ENCODE measurements around the gene WASHC4. TPM values are rescaled to one million over a fixed set of nuclear protein-coding genes. Genes with fewer than 3 reads are reported as not detected.

The WASHC4 gene
- total and polyA plus RNA-seq, 2 experiments from 2014 or later = 18.5 to 24.1 TPM

- no peak overlapping the region for H3K27ac ChIP-seq
Observed at GRCh38 chr12:105106621-105107020, 910 bp upstream of the WASHC4 start.

GRCh38 chr12:105107171-105107493, 399 bp upstream of the WASHC4 start:
- no peaks in the 10 kb centered on the region for H3K36me3 ChIP-seq
- H3K4me3 ChIP-seq = peak overlapping the region; percentile 79
- no peak for TF ChIP-seq CTCF (IDR thresholded peaks at IDR 0.05; ENCODE audit: low read depth, low read length)
- no peaks in the 10 kb centered on the region for H3K9me3 ChIP-seq (ENCODE audit: low read depth)
- no peak for DNase-seq (ENCODE audit: low read depth in 1 of 2, low spot score in 1 of 2)
- no peaks in the 10 kb centered on the region for H3K27me3 ChIP-seq
- peaks cover 20% of the 10 kb centered on the region for H3K4me1 ChIP-seq (ENCODE audit: low read depth)
- H3K27ac ChIP-seq = peak overlapping the region; percentile 93

More at GRCh38 chr12:105106621-105107020, 910 bp upstream of the WASHC4 start:
- no peak for DNase-seq (ENCODE audit: low read depth in 1 of 2, low spot score in 1 of 2)
- peak overlapping the region; percentile 79 for H3K4me3 ChIP-seq
- no peaks in the 10 kb centered on the region for H3K9me3 ChIP-seq (ENCODE audit: low read depth)
- H3K27me3 ChIP-seq = no peaks in the 10 kb centered on the region
- no peak for TF ChIP-seq CTCF (IDR thresholded peaks at IDR 0.05; ENCODE audit: low read depth, low read length)
- H3K36me3 ChIP-seq = no peaks in the 10 kb centered on the region
- H3K4me1 ChIP-seq (ENCODE audit: low read depth) = peaks cover 20% of the 10 kb centered on the region

GRCh38 chr12:105109465-105110212, 2.1 kb downstream of the WASHC4 start:
- Histone ChIP-seq H3K27ac (no peak overlapping the region), H3K27me3 (no peaks in the 10 kb centered on the region), H3K4me1 (ENCODE audit: low read depth) (peaks cover 20% of the 10 kb centered on the region), H3K4me3 (no peak overlapping the region), H3K36me3 (no peaks in the 10 kb centered on the region), H3K9me3 (ENCODE audit: low read depth) (no peaks in the 10 kb centered on the region)
- TF ChIP-seq CTCF (IDR thresholded peaks at IDR 0.05; ENCODE audit: low read depth, low read length) = no peak
- peak in 1 of 2 donors; percentile 26 for DNase-seq (ENCODE audit: low read depth in 1 of 2, low spot score in 1 of 2)

- Histone ChIP-seq H3K4me1 (ENCODE audit: low read depth) (peaks cover 20% of the 10 kb centered on the region), H3K36me3 (peaks cover 12% of the 10 kb centered on the region), H3K27ac (no peak overlapping the region), H3K27me3 (no peaks in the 10 kb centered on the region), H3K9me3 (ENCODE audit: low read depth) (no peaks in the 10 kb centered on the region), H3K4me3 (no peak overlapping the region)
- TF ChIP-seq CTCF (IDR thresholded peaks at IDR 0.05; ENCODE audit: low read depth, low read length) = no peak
- DNase-seq (ENCODE audit: low read depth in 1 of 2, low spot score in 1 of 2) = no peak
Observed at GRCh38 chr12:105110851-105111250, 3.3 kb downstream of the WASHC4 start.

GRCh38 chr12:105113094-105113493, 5.6 kb downstream of the WASHC4 start:
- no peak overlapping the region for H3K27ac ChIP-seq
- H3K4me3 ChIP-seq = no peak overlapping the region
- H3K9me3 ChIP-seq (ENCODE audit: low read depth) = no peaks in the 10 kb centered on the region
- no peaks in the 10 kb centered on the region for H3K27me3 ChIP-seq
- no peak for DNase-seq (ENCODE audit: low read depth in 1 of 2, low spot score in 1 of 2)
- peaks cover 29% of the 10 kb centered on the region for H3K36me3 ChIP-seq
- no peak for TF ChIP-seq CTCF (IDR thresholded peaks at IDR 0.05; ENCODE audit: low read depth, low read length)
- H3K4me1 ChIP-seq (ENCODE audit: low read depth) = peaks cover 13% of the 10 kb centered on the region
